ENCODE measurements around the gene COL5A1.

COL5A1 gene

GRCh38 chr9:134887686-134888602 is 246.3 kb downstream of the COL5A1 start:
- no peak overlapping the region for H3K4me3 ChIP-seq (ENCODE audit: low read depth, low read length)
- no peak for DNase-seq (ENCODE audit: low read depth)

- DNase-seq (ENCODE audit: low read depth): peak; percentile 2
- no peak overlapping the region for H3K4me3 ChIP-seq (ENCODE audit: low read depth, low read length)
These were observed 247.1 kb downstream of the COL5A1 start for GRCh38 chr9:134888603-134889190.

- DNase-seq (ENCODE audit: low read depth): no peak
- H3K4me3 ChIP-seq (ENCODE audit: low read depth, low read length): no peak overlapping the region
These were observed 248.0 kb downstream of the COL5A1 start for GRCh38 chr9:134889386-134890154.

- H3K4me3 ChIP-seq (ENCODE audit: low read depth, low read length): no peak overlapping the region
- DNase-seq (ENCODE audit: low read depth): no peak
These were observed 248.5 kb downstream of the COL5A1 start for GRCh38 chr9:134890155-134890495.

GRCh38 chr9:134891053-134891452 is 249.4 kb downstream of the COL5A1 start:
- no peak overlapping the region for H3K4me3 ChIP-seq (ENCODE audit: low read depth, low read length)
- no peak for DNase-seq (ENCODE audit: low read depth)

- no peak overlapping the region for H3K4me3 ChIP-seq (ENCODE audit: low read depth, low read length)
- no peak for DNase-seq (ENCODE audit: low read depth)
These were observed 250.1 kb downstream of the COL5A1 start for GRCh38 chr9:134891713-134892112.

GRCh38 chr9:134892221-134892620 is 250.6 kb downstream of the COL5A1 start:
- H3K4me3 ChIP-seq (ENCODE audit: low read depth, low read length): no peak overlapping the region
- DNase-seq (ENCODE audit: low read depth): no peak

- DNase-seq (ENCODE audit: low read depth): no peak
- no peak overlapping the region for H3K4me3 ChIP-seq (ENCODE audit: low read depth, low read length)
These were observed 251.3 kb downstream of the COL5A1 start for GRCh38 chr9:134892820-134893420.

Measured in skeletal muscle cell (primary cell).